ENCODE results near the gene REM2.

- TF ChIP-seq CTCF (conservative IDR thresholded peaks at IDR 0.05) (no peak), EZH2 (IDR thresholded peaks at IDR 0.05; ENCODE audit: low read depth) (no peak)
Observed at GRCh38 chr14:22878271-22879246, 4.5 kb upstream of the REM2 start.

Measured in PC-9 (cell line).